Activated T-helper 1 cell treated with anti-CD3 and anti-CD28 coated beads, Interleukin-12 subunit alpha, Interleukin-12 subunit beta, Interleukin-2, Interleukin-4 antibody, amounts not matched to agents 30 ng/mL and 10 ng/mL and 1 ng/mL, durations not matched to agents 14 hours and 24 hours and 36 hours (primary cell): ENCODE measurements around the gene MILR1. TPM values are rescaled to one million over a fixed set of nuclear protein-coding genes. Genes with fewer than 3 reads are reported as not detected.
"Not testable (repeated sequence)": the region's sequence is repeated elsewhere in the genome, so short reads cannot be mapped to it uniquely, and the experiment has no call there.

Experiments
- DNase-seq: peaks from one replicate; pipeline ENCODE4 v3.0.0; 2021; ENCODE audit warnings: low spot score
- H3K27ac Mint-ChIP-seq: one replicate; pipeline ENCODE4 v1.8.0; 2021; ENCODE audit warnings: mild to moderate bottlenecking, mixed read lengths
- H3K27me3 Mint-ChIP-seq: one replicate; pipeline ENCODE4 v1.8.0; 2022; ENCODE audit warnings: mild to moderate bottlenecking, moderate library complexity, mixed read lengths; ENCODE audit not compliant: insufficient read depth
- H3K36me3 Mint-ChIP-seq: one replicate; pipeline ENCODE4 v1.8.0; 2021; ENCODE audit warnings: low read depth, mixed read lengths
- H3K4me1 Mint-ChIP-seq: one replicate; pipeline ENCODE4 v1.8.0; 2021; ENCODE audit warnings: low read depth, mixed read lengths
- H3K4me3 Mint-ChIP-seq: one replicate; pipeline ENCODE4 v1.8.0; 2021; ENCODE audit warnings: mild to moderate bottlenecking, moderate library complexity, mixed read lengths
- H3K9me3 Mint-ChIP-seq: one replicate; pipeline ENCODE4 v1.8.0; 2021; ENCODE audit warnings: mixed read lengths
- intact Hi-C: fragments of 100-400 bp; cut with micrococcal nuclease; formaldehyde crosslinking; loops from one replicate; pipeline ENCODE4 v1.15.1; 2024
- total RNA-seq: library from RNA; stranded (reverse); gene quantifications from 2 replicates; pipeline ENCODE4 v1.2.3, GENCODE V29; 2022

Gene MILR1
- total RNA-seq, 1 donor from 2014 or later: 0.26 TPM

- no peaks in the 10 kb centered on the region for H3K9me3 Mint-ChIP-seq
- no peak overlapping the region for H3K27ac Mint-ChIP-seq
- no peaks in the 10 kb centered on the region for H3K27me3 Mint-ChIP-seq
- DNase-seq: no peak
- intact Hi-C loops: loop anchor here (2.0 to 10.0 kb wide), 3 partner anchors 14 to 468 kb away; partner anchors contain the start of genes CEP95, DDX5 and ICAM2
- peaks cover 32% of the 10 kb centered on the region for H3K36me3 Mint-ChIP-seq
- H3K4me3 Mint-ChIP-seq: no peak overlapping the region
- peaks cover 42% of the 10 kb centered on the region for H3K4me1 Mint-ChIP-seq
These were observed 43.7 kb downstream of the MILR1 start for GRCh38 chr17:64492481-64493109.

- no peak for DNase-seq
- Mint-ChIP-seq H3K4me1 (peaks cover 55% of the 10 kb centered on the region), H3K36me3 (peaks cover 43% of the 10 kb centered on the region), H3K4me3 (peak overlapping the region; percentile 73), H3K27ac (peak overlapping the region; percentile 61), H3K27me3 (no peaks in the 10 kb centered on the region), H3K9me3 (no peaks in the 10 kb centered on the region)
- intact Hi-C loops: loop anchor here (5.0 to 10.0 kb wide), 2 partner anchors 187 to 469 kb away; partner anchors contain the start of gene ICAM2
These were observed 45.2 kb downstream of the MILR1 start for GRCh38 chr17:64494121-64494520.

- not testable (repeated sequence) for DNase-seq, H3K27ac Mint-ChIP-seq, H3K27me3 Mint-ChIP-seq, H3K9me3 Mint-ChIP-seq
- Mint-ChIP-seq H3K36me3 (peaks cover 53% of the 10 kb centered on the region), H3K4me3 (peak overlapping the region; percentile 100), H3K4me1 (peaks cover 60% of the 10 kb centered on the region)
- intact Hi-C loops: loop anchor here (10.0 kb wide), 1 partner anchor 470 kb away; the partner anchor contains the start of gene ICAM2
These were observed 46.4 kb downstream of the MILR1 start for GRCh38 chr17:64495300-64495699.

- Mint-ChIP-seq H3K27me3 (no peaks in the 10 kb centered on the region), H3K36me3 (peaks cover 56% of the 10 kb centered on the region), H3K4me3 (peak overlapping the region; percentile 100), H3K4me1 (peaks cover 66% of the 10 kb centered on the region), H3K9me3 (no peaks in the 10 kb centered on the region), H3K27ac (peak overlapping the region; percentile 100)
- no peak for DNase-seq
- intact Hi-C loops: loop anchor here (2.0 to 10.0 kb wide), 2 partner anchors 106 to 472 kb away; partner anchors contain the start of gene ICAM2
These were observed 47.5 kb downstream of the MILR1 start for GRCh38 chr17:64496348-64496785.

- Mint-ChIP-seq H3K4me3 (peak within 1 kb of the TSS; percentile 100), H3K36me3 (peaks cover 60% of the 10 kb centered on the region), H3K9me3 (no peaks in the 10 kb centered on the region), H3K4me1 (peaks cover 69% of the 10 kb centered on the region), H3K27ac (peak within 1 kb of the TSS; percentile 100), H3K27me3 (no peaks in the 10 kb centered on the region)
- DNase-seq: peak; percentile 94
- intact Hi-C loops: loop anchor here (1.0 to 10.0 kb wide), 5 partner anchors 9 to 472 kb away; partner anchors contain the start of genes CEP95, DDX5 and ICAM2
These were observed 48.1 kb downstream of the MILR1 start, which contains the start of gene POLG2 for GRCh38 chr17:64496786-64497564. POLG2 (minus strand) TSS chr17:64497054; CDS start chr17:64496968, 86 bp downstream.

- H3K4me1 Mint-ChIP-seq: peaks cover 74% of the 10 kb centered on the region
- no peaks in the 10 kb centered on the region for H3K27me3 Mint-ChIP-seq
- H3K27ac Mint-ChIP-seq: peak overlapping the region; percentile 100
- peak overlapping the region; percentile 100 for H3K4me3 Mint-ChIP-seq
- DNase-seq: no peak
- H3K36me3 Mint-ChIP-seq: peaks cover 63% of the 10 kb centered on the region
- intact Hi-C loops: loop anchor here (1.0 to 10.0 kb wide), 5 partner anchors 9 to 473 kb away; partner anchors contain the start of genes CEP95, DDX5 and ICAM2
- no peaks in the 10 kb centered on the region for H3K9me3 Mint-ChIP-seq
These were observed 48.7 kb downstream of the MILR1 start for GRCh38 chr17:64497565-64498035.

GRCh38 chr17:64498308-64499203 is 49.6 kb downstream of the MILR1 start:
- H3K9me3 Mint-ChIP-seq: no peaks in the 10 kb centered on the region
- DNase-seq: no peak
- H3K4me1 Mint-ChIP-seq: peaks cover 80% of the 10 kb centered on the region
- H3K4me3 Mint-ChIP-seq: peak overlapping the region; percentile 63
- H3K27me3 Mint-ChIP-seq: no peaks in the 10 kb centered on the region
- H3K36me3 Mint-ChIP-seq: peaks cover 69% of the 10 kb centered on the region
- H3K27ac Mint-ChIP-seq: peak overlapping the region; percentile 45
- intact Hi-C loops: loop anchor here (10.0 kb wide), 1 partner anchor 474 kb away; the partner anchor contains the start of gene ICAM2

- intact Hi-C loops: loop anchor here (10.0 kb wide), 1 partner anchor 475 kb away; the partner anchor contains the start of gene ICAM2
- no peak for DNase-seq
- H3K4me1 Mint-ChIP-seq: peaks cover 78% of the 10 kb centered on the region
- peaks cover 72% of the 10 kb centered on the region for H3K36me3 Mint-ChIP-seq
- H3K9me3 Mint-ChIP-seq: no peaks in the 10 kb centered on the region
- H3K4me3 Mint-ChIP-seq: peak overlapping the region; percentile 9
- no peaks in the 10 kb centered on the region for H3K27me3 Mint-ChIP-seq
- peak overlapping the region; percentile 32 for H3K27ac Mint-ChIP-seq
These were observed 51.0 kb downstream of the MILR1 start for GRCh38 chr17:64499805-64500486.

- no peak overlapping the region for H3K4me3 Mint-ChIP-seq
- peaks cover 75% of the 10 kb centered on the region for H3K36me3 Mint-ChIP-seq
- peaks cover 75% of the 10 kb centered on the region for H3K4me1 Mint-ChIP-seq
- no peaks in the 10 kb centered on the region for H3K9me3 Mint-ChIP-seq
- H3K27ac Mint-ChIP-seq: no peak overlapping the region
- intact Hi-C loops: no loop called here
- DNase-seq: no peak
- H3K27me3 Mint-ChIP-seq: no peaks in the 10 kb centered on the region
These were observed 51.6 kb downstream of the MILR1 start for GRCh38 chr17:64500487-64500859.

- no peak for DNase-seq
- Mint-ChIP-seq H3K36me3 (peaks cover 78% of the 10 kb centered on the region), H3K4me1 (peaks cover 71% of the 10 kb centered on the region), H3K4me3 (no peak overlapping the region), H3K27ac (no peak overlapping the region), H3K9me3 (no peaks in the 10 kb centered on the region), H3K27me3 (no peaks in the 10 kb centered on the region)
- intact Hi-C loops: no loop called here
These were observed 52.2 kb downstream of the MILR1 start for GRCh38 chr17:64500862-64501765.

- intact Hi-C loops: no loop called here
- H3K4me3 Mint-ChIP-seq: no peak overlapping the region
- no peaks in the 10 kb centered on the region for H3K27me3 Mint-ChIP-seq
- no peak for DNase-seq
- peaks cover 78% of the 10 kb centered on the region for H3K36me3 Mint-ChIP-seq
- no peak overlapping the region for H3K27ac Mint-ChIP-seq
- H3K4me1 Mint-ChIP-seq: peaks cover 63% of the 10 kb centered on the region
- H3K9me3 Mint-ChIP-seq: no peaks in the 10 kb centered on the region
These were observed 53.1 kb downstream of the MILR1 start for GRCh38 chr17:64502021-64502420.
